H1 (cell line): ENCODE data around the gene KRT76.

Experiments
- ATF2 ChIP-seq: IDR thresholded peaks from 2 replicates; pipeline ENCODE4 v1.6.1; 2012; ENCODE audit warnings: low read length, inconsistent platforms
- CTCF ChIP-seq, 3 experiments: IDR thresholded peaks; 1 replicate in 2 of 3; 2 replicates in 1 of 3; pipeline versions ENCODE4 v1.5.1 to v1.6.1; 2011; ENCODE audit warnings: low read length in 3 of 3, mild to moderate bottlenecking in 3 of 3, inconsistent platforms in 2 of 3, low read depth in 1 of 3, moderate library complexity in 1 of 3; ENCODE audit not compliant: insufficient read depth in 1 of 3; ENCODE audit errors: control extremely low read depth in 1 of 3
- EZH2 ChIP-seq: fragments of 200-600 bp; sonication (generic); IDR thresholded peaks from 2 replicates; pipeline ENCODE4 v1.7.1; 2012; ENCODE audit warnings: low read depth, mild to moderate bottlenecking, moderate library complexity, low read length, inconsistent platforms; ENCODE audit not compliant: severe bottlenecking
- SRF ChIP-seq: IDR thresholded peaks from 2 replicates; pipeline ENCODE4 v1.6.1; 2011; ENCODE audit warnings: mild to moderate bottlenecking, low read depth, low read length, moderate library complexity
- YY1 ChIP-seq: IDR thresholded peaks from 2 replicates; pipeline ENCODE4 v1.6.1; 2011; ENCODE audit warnings: low read depth, mild to moderate bottlenecking, low read length

- TF ChIP-seq CTCF (IDR thresholded peaks at IDR 0.05; ENCODE audit: control extremely low read depth in 1 of 3, insufficient read depth in 1 of 3, low read depth in 1 of 3, low read length in 3 of 3) (no peak), EZH2 (no peak), ATF2 (no peak), YY1 (no peak), SRF (no peak)
Measured at GRCh38 chr12:52817003-52817698, 40.0 kb upstream of the KRT76 start.
